ENCODE measurements around the gene ESYT2.
"Not testable (repeated sequence)": the region's sequence is repeated elsewhere in the genome, so short reads cannot be mapped to it uniquely, and the experiment has no call there.

The ESYT2 gene

GRCh38 chr7:158703679-158704523 lies 125.4 kb downstream of the ESYT2 start:
- in situ Hi-C loops (cut with MboI; ENCODE audit: low sequenced_read_pairs), result not testable (repeated sequence)

- in situ Hi-C loops (cut with MboI; ENCODE audit: low sequenced_read_pairs), result no loop called here
Observed at GRCh38 chr7:158702944-158703343, 126.4 kb downstream of the ESYT2 start.

DNA sequence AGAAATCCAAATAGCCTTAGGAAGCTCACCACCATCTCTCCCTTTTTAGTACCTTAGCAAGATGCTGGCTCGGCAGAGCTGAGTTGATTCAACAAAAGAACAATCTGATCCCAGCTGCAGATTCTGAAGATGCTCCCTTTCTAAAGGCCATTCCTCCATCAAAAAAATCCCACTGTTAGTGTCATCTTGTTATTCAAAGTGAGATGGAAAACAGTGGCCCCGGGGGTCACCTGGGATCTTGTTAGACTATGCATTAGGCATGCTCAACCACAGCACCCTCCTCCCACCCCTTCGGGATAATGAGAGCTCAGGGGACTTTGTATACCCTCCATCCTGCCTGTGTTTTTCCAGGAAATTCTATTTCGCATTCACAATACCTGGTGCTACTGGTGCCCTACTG lies 127.1 kb downstream of the ESYT2 start:
- in situ Hi-C loops (cut with MboI; ENCODE audit: low sequenced_read_pairs), result no loop called here

DNA sequence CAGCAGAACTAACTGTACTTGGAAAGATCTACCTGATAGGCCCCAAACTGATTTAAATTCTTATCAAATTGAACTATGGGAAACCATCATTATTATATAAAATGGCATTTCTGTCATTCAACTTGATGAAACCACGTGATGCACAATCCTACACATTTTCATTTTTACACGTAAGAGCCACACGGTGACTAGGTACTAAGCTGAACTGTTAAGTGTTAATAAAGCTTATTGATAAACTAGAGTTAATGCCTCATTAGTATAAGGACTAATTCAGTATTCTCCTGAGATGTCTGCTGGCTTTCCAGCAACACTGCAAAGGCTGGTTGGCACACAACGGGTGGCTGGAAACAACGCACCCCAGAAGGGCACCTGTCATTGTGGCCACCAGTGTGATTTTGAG lies 129.3 kb downstream of the ESYT2 start:
- in situ Hi-C loops (cut with MboI; ENCODE audit: low sequenced_read_pairs), result no loop called here

DNA sequence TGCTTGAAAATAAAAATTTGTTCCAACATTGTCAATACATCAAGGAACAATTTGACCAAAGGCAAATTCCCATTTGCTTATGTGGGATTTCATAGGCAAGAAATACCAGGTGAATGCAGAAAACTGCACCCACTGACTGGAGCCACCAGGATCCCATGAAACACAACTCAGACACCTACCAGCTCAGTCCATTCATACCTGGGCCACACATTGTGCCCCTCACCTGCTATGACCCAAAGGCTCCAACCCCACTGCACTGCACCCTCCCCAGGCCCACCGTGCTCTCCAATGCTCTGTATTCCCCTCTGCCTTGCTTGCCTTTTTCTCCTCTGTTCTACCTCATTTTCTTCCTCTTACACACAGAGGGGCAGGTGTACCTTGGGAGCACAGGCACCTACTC lies 130.0 kb downstream of the ESYT2 start:
- in situ Hi-C loops (cut with MboI; ENCODE audit: low sequenced_read_pairs), result loop anchor here (10.0 kb wide), 1 partner anchor 285 kb away; no protein-coding TSS in a partner anchor

DNA sequence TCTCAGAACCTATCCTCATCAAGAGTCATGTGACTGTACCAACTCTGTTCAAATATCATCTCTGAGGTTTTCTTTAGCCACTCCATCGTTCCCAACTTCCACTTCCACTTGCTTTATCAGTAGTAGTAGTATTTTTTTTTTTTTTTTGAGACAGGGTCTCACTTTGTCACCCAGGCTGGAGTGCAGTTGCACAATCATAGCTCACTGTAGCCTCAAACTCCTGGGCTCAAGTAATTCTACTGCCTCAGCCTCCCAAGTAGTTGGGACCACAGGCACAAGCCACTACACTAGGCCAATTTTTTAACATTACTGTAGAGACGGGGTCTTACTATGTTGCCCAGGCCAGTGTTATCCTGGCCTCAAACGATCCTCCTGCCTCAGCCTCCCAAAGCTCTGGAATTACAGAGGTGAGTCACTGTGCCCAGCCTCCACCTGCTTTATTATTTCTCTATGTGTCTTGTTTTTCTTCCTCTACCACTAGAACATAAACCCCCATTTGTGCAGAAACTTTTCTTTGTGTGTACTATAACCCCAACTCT lies 130.6 kb downstream of the ESYT2 start:
- in situ Hi-C loops (cut with MboI; ENCODE audit: low sequenced_read_pairs), result loop anchor here (10.0 kb wide), 1 partner anchor 286 kb away; no protein-coding TSS in a partner anchor

GRCh38 chr7:158697597-158697996 lies 131.7 kb downstream of the ESYT2 start:
- in situ Hi-C loops (cut with MboI; ENCODE audit: low sequenced_read_pairs), result loop anchor here (10.0 kb wide), 1 partner anchor 287 kb away; no protein-coding TSS in a partner anchor

DNA sequence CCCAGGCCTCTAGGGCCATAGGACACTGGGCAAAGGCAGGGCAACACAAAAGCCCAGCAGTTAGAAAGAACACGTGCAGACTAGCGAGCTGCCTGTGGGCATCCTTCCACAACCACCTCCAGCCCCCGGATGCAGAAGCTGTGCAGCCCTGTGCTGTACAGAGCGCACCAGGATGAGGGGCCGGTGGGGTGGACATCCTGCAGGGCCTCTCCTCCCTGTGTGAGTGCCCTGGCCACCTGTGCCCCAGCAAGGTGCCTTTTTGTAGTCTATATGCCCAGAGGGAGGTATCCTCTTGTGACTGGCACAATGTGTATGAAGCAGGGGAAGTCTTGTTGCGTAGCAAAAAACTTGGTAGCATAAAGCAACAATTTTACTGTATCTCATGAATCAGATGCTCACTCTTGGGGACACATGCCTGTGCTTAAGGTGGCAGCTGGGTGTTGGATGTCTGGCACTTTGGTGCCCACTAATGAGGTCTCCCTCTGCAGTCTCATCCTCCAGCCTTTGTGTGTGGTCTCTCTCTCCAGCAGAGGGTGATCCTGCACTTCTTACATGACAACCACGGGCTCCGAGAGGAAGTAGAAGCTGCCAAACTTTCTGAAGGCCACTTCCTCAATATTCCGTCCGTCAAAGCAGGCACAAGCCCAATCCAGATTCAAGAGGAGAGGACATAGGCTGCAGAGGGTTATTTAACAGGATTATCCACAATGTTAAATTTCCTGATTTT lies 133.4 kb downstream of the ESYT2 start:
- in situ Hi-C loops (cut with MboI; ENCODE audit: low sequenced_read_pairs), result loop anchor here (10.0 kb wide), 1 partner anchor 289 kb away; no protein-coding TSS in a partner anchor

DNA sequence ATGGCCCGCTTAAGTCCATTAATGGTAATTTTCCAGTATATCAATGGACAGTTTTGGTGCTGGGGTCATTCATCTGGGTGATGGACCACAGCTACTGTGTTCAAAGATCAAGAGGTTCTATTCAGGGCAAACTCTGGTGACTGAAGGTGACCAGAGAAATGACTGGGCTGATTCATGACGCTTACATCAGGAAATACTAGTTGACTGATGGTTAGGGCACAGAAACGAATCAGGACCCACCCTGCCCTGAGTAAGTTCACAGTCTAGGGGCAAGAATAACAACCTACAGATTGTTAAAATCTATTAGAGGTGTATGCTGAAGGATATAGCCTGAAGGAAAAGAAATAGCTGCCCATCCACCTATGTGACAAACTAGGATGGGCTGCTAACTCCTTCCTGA lies 134.3 kb downstream of the ESYT2 start:
- in situ Hi-C loops (cut with MboI; ENCODE audit: low sequenced_read_pairs), result loop anchor here (10.0 kb wide), 1 partner anchor 290 kb away; no protein-coding TSS in a partner anchor

GRCh38 chr7:158694650-158695049 lies 134.7 kb downstream of the ESYT2 start:
- in situ Hi-C loops (cut with MboI; ENCODE audit: low sequenced_read_pairs), result loop anchor here (10.0 kb wide), 1 partner anchor 290 kb away; no protein-coding TSS in a partner anchor

DNA sequence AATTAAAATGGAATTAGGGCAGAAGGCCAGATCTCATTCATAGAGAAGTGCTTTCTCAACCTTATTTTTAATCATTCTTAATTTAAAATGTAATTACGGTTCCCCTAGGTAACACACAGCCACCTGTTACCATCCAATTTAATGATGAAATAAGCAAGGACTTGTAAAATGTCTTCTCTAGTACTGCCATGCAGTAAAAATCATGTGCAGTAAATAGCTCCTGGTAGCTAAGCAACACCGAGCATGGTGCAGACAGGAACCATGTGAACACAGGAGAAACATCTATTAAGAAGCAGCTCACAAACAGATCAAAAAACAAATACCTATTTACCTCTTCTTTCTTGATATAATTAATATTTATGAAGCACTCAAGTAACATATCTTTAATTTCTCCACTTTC lies 139.8 kb downstream of the ESYT2 start:
- in situ Hi-C loops (cut with MboI; ENCODE audit: low sequenced_read_pairs), result no loop called here

- in situ Hi-C loops (cut with MboI; ENCODE audit: low sequenced_read_pairs), result no loop called here
Observed at GRCh38 chr7:158687406-158687805, 141.9 kb downstream of the ESYT2 start.

GRCh38 chr7:158685693-158686092 lies 143.6 kb downstream of the ESYT2 start:
- in situ Hi-C loops (cut with MboI; ENCODE audit: low sequenced_read_pairs), result no loop called here

DNA sequence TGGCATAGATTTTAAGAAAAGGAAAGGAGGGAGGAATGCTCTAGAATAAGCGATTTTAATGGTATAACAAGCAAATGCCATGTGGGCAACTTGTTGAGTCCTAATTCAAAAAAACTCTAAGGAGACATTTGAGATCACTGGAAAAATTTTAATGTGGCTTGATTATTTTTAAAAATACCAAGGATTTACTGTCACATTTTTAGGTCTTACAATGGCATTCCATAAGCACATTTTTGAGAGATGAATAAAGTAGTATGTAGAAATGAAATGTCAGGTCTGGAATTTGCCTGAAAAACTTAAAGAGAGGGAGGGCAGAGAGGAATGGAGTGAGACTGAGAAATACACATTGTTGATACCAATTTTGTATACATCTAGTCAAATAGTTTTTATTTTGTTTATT lies 145.0 kb downstream of the ESYT2 start:
- in situ Hi-C loops (cut with MboI; ENCODE audit: low sequenced_read_pairs), result no loop called here

- in situ Hi-C loops (cut with MboI; ENCODE audit: low sequenced_read_pairs), result no loop called here
Observed at GRCh38 chr7:158683541-158683940, 145.8 kb downstream of the ESYT2 start.

DNA sequence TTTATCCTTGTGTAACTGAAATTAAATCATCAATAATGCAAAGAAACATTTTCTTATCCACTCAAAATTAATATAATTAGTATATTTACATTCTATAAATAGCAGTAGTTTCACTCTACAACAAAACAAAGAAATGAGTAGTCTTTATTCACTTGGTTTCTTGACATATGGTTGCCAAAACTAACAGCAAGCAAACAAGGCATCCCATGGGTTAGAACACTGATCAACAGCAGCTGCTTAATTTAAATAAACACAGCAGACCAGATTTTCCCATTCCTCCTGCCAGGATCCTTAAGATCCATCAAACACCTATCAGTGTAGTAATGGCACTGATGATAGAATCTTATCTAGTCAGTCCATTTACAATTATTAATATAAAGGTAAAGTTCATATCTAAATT lies 146.9 kb downstream of the ESYT2 start:
- in situ Hi-C loops (cut with MboI; ENCODE audit: low sequenced_read_pairs), result no loop called here

Measured in HL-60/S4 (cell line).